ENCODE measurements around the gene LTBP1.

LTBP1 gene

DNA sequence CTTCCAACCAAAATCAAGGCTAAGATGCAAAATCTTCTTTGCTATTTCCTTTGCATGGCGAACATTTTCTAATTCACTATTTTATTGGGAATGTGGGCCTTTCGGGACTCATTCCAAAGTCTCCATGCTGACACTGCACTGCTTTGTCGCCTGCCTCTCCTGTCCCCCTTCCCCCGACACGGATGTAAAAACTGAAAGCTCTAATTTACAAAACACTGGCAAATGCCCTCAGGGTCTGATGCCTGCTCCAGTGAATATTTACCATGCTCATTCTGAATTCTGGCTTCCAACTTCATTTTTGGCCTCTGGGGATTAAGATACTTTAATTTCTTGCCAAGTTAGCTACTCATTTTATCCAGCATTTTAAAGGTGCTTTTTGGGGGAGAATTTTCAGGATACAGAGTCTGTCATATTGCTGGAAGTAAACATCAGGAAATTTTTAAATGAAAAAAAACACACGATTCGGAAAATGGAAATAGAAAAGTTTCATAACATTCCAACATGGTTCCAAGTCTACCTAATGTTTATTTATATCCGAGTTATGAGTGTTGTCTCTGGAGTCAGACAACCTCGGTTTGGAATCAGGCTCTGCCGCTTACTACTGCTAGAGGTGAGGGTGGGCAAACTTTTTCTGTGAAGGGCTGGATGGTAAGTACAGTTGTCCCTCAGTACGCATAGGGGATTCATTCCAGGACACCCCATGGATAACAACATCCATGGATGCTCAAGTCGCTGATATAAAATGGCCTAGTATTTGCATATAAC, 14.6 kb upstream of the LTBP1 start:
- in situ Hi-C loops (cut with HindIII; ENCODE audit: low sequenced_read_pairs) = no loop called here
- no peak for DNase-seq (ENCODE audit: low read depth)
- no peak for TF ChIP-seq CTCF (IDR thresholded peaks at IDR 0.05; ENCODE audit: low read depth, low read length, missing control alignments)
- H3K4me3 ChIP-seq (ENCODE audit: low read depth, low read length) = no peak overlapping the region

- DNase-seq (ENCODE audit: low read depth) = no peak
- H3K4me3 ChIP-seq (ENCODE audit: low read depth, low read length) = no peak overlapping the region
- in situ Hi-C loops (cut with HindIII; ENCODE audit: low sequenced_read_pairs) = no loop called here
- no peak for TF ChIP-seq CTCF (IDR thresholded peaks at IDR 0.05; ENCODE audit: low read depth, low read length, missing control alignments)
Observed at GRCh38 chr2:32932825-32933755, 13.7 kb upstream of the LTBP1 start.

- DNase-seq (ENCODE audit: low read depth) = no peak
- H3K4me3 ChIP-seq (ENCODE audit: low read depth, low read length) = no peak overlapping the region
- in situ Hi-C loops (cut with HindIII; ENCODE audit: low sequenced_read_pairs) = no loop called here
- no peak for TF ChIP-seq CTCF (IDR thresholded peaks at IDR 0.05; ENCODE audit: low read depth, low read length, missing control alignments)
Observed at GRCh38 chr2:32933756-32934095, 13.0 kb upstream of the LTBP1 start.

DNA sequence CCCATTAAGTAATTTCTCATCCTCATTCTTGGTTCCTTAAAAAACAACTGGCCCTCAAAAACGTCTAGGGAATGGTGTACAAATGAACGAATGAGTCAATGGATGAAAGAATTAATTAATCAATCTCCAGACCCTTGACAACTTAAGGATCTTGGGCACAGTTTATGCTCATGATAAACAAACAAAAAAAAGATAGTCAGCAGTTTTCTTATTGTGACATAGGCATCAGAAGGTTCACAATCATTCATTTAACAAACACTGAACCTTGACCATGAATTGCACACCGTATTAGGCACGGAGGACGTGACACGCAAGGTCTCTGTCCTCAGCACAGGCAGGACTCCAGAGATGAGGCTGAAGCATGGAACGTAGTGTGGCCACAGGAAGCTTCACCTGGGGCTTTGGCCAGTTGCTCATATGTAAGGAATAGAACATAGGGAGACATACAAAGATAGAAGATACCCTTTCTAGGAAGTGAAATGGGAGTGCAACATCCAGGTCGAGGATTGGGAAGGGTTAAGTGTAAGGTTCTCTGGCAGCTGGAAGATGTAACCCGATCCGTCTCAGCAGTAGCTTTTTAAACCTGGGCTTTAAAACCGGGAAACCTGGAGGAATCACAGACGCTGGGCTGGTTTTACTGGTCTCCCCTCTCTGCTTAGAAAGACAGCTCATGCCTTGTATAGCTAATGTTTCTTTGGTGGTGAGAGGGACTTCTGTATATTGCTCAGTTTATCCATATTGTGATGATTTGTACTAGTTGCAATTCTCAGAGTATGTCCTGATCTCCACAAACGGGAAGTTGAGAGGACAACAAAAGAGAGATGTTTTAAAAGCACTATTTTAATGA, 8.9 kb upstream of the LTBP1 start:
- H3K4me3 ChIP-seq (ENCODE audit: low read depth, low read length) = no peak overlapping the region
- DNase-seq (ENCODE audit: low read depth) = no peak
- in situ Hi-C loops (cut with HindIII; ENCODE audit: low sequenced_read_pairs) = no loop called here
- no peak for TF ChIP-seq CTCF (IDR thresholded peaks at IDR 0.05; ENCODE audit: low read depth, low read length, missing control alignments)

GRCh38 chr2:32938934-32939333, 7.8 kb upstream of the LTBP1 start:
- in situ Hi-C loops (cut with HindIII; ENCODE audit: low sequenced_read_pairs) = no loop called here
- DNase-seq (ENCODE audit: low read depth) = no peak
- TF ChIP-seq CTCF (IDR thresholded peaks at IDR 0.05; ENCODE audit: low read depth, low read length, missing control alignments) = no peak
- no peak overlapping the region for H3K4me3 ChIP-seq (ENCODE audit: low read depth, low read length)

All from astrocyte of the cerebellum (primary cell).